Measurements from ENCODE around the gene TMIGD1. TPM values are rescaled to one million over a fixed set of nuclear protein-coding genes. Genes with fewer than 3 reads are reported as not detected.

TMIGD1 gene
- total and polyA plus RNA-seq, 10 of the 15 experiments (the other 5 are each of a cell fraction or from before 2014, with no cell fraction given) = not detected

DNA sequence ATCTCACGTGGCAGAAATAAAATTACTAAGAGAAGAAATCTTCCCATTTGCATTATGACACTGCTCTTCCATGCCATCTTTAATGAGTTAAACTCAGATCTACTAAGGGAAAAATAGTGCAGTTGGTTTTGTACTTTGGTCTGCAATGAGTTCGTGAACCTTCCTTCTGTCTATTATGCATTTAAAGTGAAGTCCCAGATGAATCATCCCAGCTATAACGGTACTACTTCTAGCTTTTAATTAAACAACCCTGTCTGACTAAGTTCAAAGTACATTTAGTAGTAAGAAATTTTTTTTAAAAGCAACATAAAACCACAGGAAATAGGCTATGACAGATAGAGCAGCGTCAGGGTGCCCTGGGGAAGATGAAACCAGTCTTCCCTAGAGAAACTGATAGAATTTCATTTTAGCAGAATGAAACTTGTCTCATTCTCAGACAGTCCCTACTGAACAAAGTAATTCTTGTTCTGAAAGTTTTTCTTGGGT is 1.8 kb downstream of the TMIGD1 start (continued):
- TF ChIP-seq NFYA (IDR thresholded peaks at IDR 0.05; ENCODE audit: borderline replicate concordance, low read depth, low read length) = no peak
- no peak for TF ChIP-seq ZSCAN29 (IDR thresholded peaks at IDR 0.05)
- no peak for TF ChIP-seq SPI1 (IDR thresholded peaks at IDR 0.05; ENCODE audit: borderline replicate concordance, insufficient read depth, low read depth, low read length)
- TF ChIP-seq RAD21 (IDR thresholded peaks at IDR 0.05; ENCODE audit: insufficient read depth, low read depth, low read length) = no peak
- TF ChIP-seq KAT2A (conservative IDR thresholded peaks at IDR 0.05; ENCODE audit: control insufficient read depth, low read depth, low read length) = no peak
- TF ChIP-seq ZBED1 (IDR thresholded peaks at IDR 0.05; ENCODE audit: borderline replicate concordance) = no peak
- TF ChIP-seq POU2F2 (IDR thresholded peaks at IDR 0.05; ENCODE audit: borderline replicate concordance, low read depth, low read length) = no peak
- TF ChIP-seq CREM (IDR thresholded peaks at IDR 0.05; ENCODE audit: low read depth) = peak; percentile 52; the same call in 1 of the 2 replicates
- TF ChIP-seq SMAD5 (IDR thresholded peaks at IDR 0.05; ENCODE audit: low read depth) = no peak
- no peak for TF ChIP-seq PAX5 (IDR thresholded peaks at IDR 0.05; ENCODE audit: borderline replicate concordance, low read depth, low read length)
- TF ChIP-seq IKZF1 (conservative IDR thresholded peaks at IDR 0.05) = peak; percentile 29; the same call in 1 of the 2 replicates
- TF ChIP-seq ETV6 (conservative IDR thresholded peaks at IDR 0.05 in 1 of 2, IDR thresholded peaks at IDR 0.05 in 1 of 2; ENCODE audit: borderline replicate concordance in 1 of 2, low read depth in 1 of 2) = peak in 1 of 2 experiments; percentile 49; a peak in 1 of 4 replicates
- TF ChIP-seq WRNIP1 (IDR thresholded peaks at IDR 0.05; ENCODE audit: borderline replicate concordance, low read depth, low read length) = no peak
- TF ChIP-seq, protein P1, sequence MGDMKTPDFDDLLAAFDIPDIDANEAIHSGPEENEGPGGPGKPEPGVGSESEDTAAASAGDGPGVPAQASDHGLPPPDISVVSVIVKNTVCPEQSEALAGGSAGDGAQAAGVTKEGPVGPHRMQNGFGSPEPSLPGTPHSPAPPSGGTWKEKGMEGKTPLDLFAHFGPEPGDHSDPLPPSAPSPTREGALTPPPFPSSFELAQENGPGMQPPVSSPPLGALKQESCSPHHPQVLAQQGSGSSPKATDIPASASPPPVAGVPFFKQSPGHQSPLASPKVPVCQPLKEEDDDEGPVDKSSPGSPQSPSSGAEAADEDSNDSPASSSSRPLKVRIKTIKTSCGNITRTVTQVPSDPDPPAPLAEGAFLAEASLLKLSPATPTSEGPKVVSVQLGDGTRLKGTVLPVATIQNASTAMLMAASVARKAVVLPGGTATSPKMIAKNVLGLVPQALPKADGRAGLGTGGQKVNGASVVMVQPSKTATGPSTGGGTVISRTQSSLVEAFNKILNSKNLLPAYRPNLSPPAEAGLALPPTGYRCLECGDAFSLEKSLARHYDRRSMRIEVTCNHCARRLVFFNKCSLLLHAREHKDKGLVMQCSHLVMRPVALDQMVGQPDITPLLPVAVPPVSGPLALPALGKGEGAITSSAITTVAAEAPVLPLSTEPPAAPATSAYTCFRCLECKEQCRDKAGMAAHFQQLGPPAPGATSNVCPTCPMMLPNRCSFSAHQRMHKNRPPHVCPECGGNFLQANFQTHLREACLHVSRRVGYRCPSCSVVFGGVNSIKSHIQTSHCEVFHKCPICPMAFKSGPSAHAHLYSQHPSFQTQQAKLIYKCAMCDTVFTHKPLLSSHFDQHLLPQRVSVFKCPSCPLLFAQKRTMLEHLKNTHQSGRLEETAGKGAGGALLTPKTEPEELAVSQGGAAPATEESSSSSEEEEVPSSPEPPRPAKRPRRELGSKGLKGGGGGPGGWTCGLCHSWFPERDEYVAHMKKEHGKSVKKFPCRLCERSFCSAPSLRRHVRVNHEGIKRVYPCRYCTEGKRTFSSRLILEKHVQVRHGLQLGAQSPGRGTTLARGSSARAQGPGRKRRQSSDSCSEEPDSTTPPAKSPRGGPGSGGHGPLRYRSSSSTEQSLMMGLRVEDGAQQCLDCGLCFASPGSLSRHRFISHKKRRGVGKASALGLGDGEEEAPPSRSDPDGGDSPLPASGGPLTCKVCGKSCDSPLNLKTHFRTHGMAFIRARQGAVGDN (IDR thresholded peaks at IDR 0.05) = no peak
- TF ChIP-seq NFXL1 (IDR thresholded peaks at IDR 0.05; ENCODE audit: borderline replicate concordance) = no peak
- TF ChIP-seq EED (IDR thresholded peaks at IDR 0.05; ENCODE audit: low read depth) = 0 out of 2 replicates have a peak, but pooled peaks have one; percentile 37
- TF ChIP-seq, protein P2, sequence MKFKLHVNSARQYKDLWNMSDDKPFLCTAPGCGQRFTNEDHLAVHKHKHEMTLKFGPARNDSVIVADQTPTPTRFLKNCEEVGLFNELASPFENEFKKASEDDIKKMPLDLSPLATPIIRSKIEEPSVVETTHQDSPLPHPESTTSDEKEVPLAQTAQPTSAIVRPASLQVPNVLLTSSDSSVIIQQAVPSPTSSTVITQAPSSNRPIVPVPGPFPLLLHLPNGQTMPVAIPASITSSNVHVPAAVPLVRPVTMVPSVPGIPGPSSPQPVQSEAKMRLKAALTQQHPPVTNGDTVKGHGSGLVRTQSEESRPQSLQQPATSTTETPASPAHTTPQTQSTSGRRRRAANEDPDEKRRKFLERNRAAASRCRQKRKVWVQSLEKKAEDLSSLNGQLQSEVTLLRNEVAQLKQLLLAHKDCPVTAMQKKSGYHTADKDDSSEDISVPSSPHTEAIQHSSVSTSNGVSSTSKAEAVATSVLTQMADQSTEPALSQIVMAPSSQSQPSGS (IDR thresholded peaks at IDR 0.05; ENCODE audit: low read length) = peak; percentile 42; the same call in 1 of the 2 replicates
- no peak for TF ChIP-seq ZZZ3 (IDR thresholded peaks at IDR 0.05; ENCODE audit: control insufficient read depth, insufficient read length, low read depth)
- TF ChIP-seq NFIC (IDR thresholded peaks at IDR 0.05; ENCODE audit: low read depth, low read length) = peak; percentile 47; the same call in 1 of the 2 replicates
- peak; percentile 84 for TF ChIP-seq MEF2B (IDR thresholded peaks at IDR 0.05; ENCODE audit: partially characterized antibody, poor library complexity, severe bottlenecking)
- TF ChIP-seq TAF1 (IDR thresholded peaks at IDR 0.05; ENCODE audit: borderline replicate concordance, low read depth, low read length) = no peak
- TF ChIP-seq, protein P3, sequence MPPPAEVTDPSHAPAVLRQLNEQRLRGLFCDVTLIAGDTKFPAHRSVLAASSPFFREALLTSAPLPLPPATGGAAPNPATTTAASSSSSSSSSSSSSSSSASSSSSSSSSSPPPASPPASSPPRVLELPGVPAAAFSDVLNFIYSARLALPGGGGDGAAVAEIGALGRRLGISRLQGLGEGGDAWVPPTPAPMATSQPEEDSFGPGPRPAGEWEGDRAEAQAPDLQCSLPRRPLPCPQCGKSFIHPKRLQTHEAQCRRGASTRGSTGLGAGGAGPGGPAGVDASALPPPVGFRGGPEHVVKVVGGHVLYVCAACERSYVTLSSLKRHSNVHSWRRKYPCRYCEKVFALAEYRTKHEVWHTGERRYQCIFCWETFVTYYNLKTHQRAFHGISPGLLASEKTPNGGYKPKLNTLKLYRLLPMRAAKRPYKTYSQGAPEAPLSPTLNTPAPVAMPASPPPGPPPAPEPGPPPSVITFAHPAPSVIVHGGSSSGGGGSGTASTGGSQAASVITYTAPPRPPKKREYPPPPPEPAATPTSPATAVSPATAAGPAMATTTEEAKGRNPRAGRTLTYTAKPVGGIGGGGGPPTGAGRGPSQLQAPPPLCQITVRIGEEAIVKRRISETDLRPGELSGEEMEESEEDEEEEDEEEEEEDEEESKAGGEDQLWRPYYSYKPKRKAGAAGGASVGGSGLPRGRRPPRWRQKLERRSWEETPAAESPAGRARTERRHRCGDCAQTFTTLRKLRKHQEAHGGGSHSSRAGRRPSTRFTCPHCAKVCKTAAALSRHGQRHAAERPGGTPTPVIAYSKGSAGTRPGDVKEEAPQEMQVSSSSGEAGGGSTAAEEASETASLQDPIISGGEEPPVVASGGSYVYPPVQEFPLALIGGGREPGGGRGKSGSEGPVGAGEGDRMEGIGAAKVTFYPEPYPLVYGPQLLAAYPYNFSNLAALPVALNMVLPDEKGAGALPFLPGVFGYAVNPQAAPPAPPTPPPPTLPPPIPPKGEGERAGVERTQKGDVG (CRISPR knock-in tag; IDR thresholded peaks at IDR 0.05) = no peak

Data from GM12878 (cell line).